Stomach (tissue), 9 donors: Measurements from ENCODE around the gene RDX. TPM values are rescaled to one million over a fixed set of nuclear protein-coding genes. Genes with fewer than 3 reads are reported as not detected.
"Not testable (repeated sequence)": the region's sequence is repeated elsewhere in the genome, so short reads cannot be mapped to it uniquely, and the experiment has no call there.

Experiments used
- DNase-seq, 2 donors: peaks; one replicate each; pipeline versions ENCODE4 v3.0.0 to v3.0.0-alpha.2; 2013 to 2019
- H3K27ac ChIP-seq, 5 donors: fragments of 200-600 bp in 4 of 5; sonication (generic) in 4 of 5; one replicate each; pipeline ENCODE4 v1.5.1; 2013 to 2019; ENCODE audit warnings: mild to moderate bottlenecking in 1 of 5, moderate library complexity in 1 of 5
- H3K27me3 ChIP-seq, 3 donors: fragments of 200-600 bp; sonication (generic); one replicate each; pipeline ENCODE4 v1.5.1; 2017 to 2019; ENCODE audit warnings: mixed run types in 1 of 3
- H3K36me3 ChIP-seq, 4 donors: fragments of 200-600 bp; sonication (generic); 1 replicate in 3 of 4; 2 replicates in 1 of 4; pipeline ENCODE4 v1.5.1; 2016 to 2019
- H3K4me1 ChIP-seq, 4 donors: fragments of 200-600 bp; sonication (generic); one replicate each; pipeline ENCODE4 v1.5.1; 2016 to 2019
- H3K4me3 ChIP-seq, 4 donors: fragments of 200-600 bp; sonication (generic) in 3 of 4; one replicate each; pipeline ENCODE4 v1.5.1; 2016 to 2019; ENCODE audit warnings: mild to moderate bottlenecking in 1 of 4
- H3K9me3 ChIP-seq, 4 donors: fragments of 200-600 bp; sonication (generic); one replicate each; pipeline ENCODE4 v1.5.1; 2016 to 2019
- EP300 ChIP-seq: sonication (generic); formaldehyde crosslinking; IDR thresholded peaks from one replicate; pipeline ENCODE4 v1.6.1; 2017; ENCODE audit warnings: antibody characterized with exemption
- POLR2A ChIP-seq, 4 donors: fragments of 450-650 bp; IDR thresholded peaks; one replicate each; pipeline ENCODE4 v1.6.1; 2016; ENCODE audit warnings: antibody characterized with exemption in 4 of 4, control low read depth in 2 of 4, mild to moderate bottlenecking in 1 of 4, moderate library complexity in 1 of 4
- POLR2AphosphoS5 ChIP-seq, 3 donors: sonication (generic); formaldehyde crosslinking; IDR thresholded peaks; one replicate each; pipeline ENCODE4 v1.6.1; 2016; ENCODE audit warnings: antibody characterized with exemption in 3 of 3
- WGBS, 5 donors: extraction: QIAGEN DNeasy Blood & Tissue Kit in 3 of 5; methylation state at CpG; one replicate each; pipeline versions ENCODE4 v1.1.5 to v1.1.7; 2013 to 2018; 5-methylcytosine and 5-hydroxymethylcytosine counted together
- intact Hi-C: fragments of 100-400 bp; cut with DNase I; formaldehyde crosslinking; loops from one replicate; pipeline ENCODE4 v1.15.1; 2023; ENCODE audit warnings: low total_unique reads
- polyA plus RNA-seq, 3 donors: library from polyadenylated mRNA; stranded (reverse); fragments of 200-250 nt; gene quantifications; one replicate each; pipeline ENCODE4 v1.2.3, GENCODE V29; 2013
- total RNA-seq, 5 donors: library from RNA; depleted of rRNA; stranded (reverse); fragments of >200 nt; gene quantifications; one replicate each; pipeline versions ENCODE4 v1.1.0 to v1.2.3, GENCODE V29; 2014 to 2016
- TF ChIP-seq, protein P1 (sequence below), 7 experiments: fragments of 450-650 bp in 4 of 7; fragments of 200-600 bp in 3 of 7; sonication (generic) in 3 of 7; IDR thresholded peaks; one replicate each; pipeline ENCODE4 v1.5.1; 2016 to 2019; ENCODE audit warnings: antibody characterized with exemption in 7 of 7, control low read depth in 2 of 7, mild to moderate bottlenecking in 1 of 7
- donor health status: healthy with polysubstance abuse.
- donor health status: Bipolar disorder and iron deficiency.
- donor health status: healthy.

Gene RDX
- total and polyA plus RNA-seq, 8 donors = 18.1 to 426 (median 55.4) TPM

DNA sequence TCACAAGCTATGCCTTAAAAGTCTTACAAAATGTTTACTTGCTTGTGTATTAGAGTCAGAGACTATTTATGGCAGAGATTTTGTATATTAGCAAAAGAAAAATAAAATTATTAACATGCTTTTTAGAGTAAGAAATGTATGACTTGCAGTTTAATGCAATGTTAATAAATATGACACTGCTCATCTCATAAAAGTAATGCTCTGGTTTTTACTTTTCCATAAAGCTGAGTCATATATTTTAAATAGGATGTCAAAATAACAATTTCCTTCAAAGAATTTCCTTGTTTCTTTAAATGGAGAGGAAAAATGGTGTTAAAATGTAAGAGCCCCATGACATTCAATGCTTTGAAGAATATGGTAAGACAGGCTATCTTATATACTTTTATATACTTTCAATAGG, 16.3 kb upstream of the RDX start:
- H3K27me3 ChIP-seq = no peaks in the 10 kb centered on the region
- intact Hi-C loops = no loop called here
- no peaks in the 10 kb centered on the region for H3K36me3 ChIP-seq

DNA sequence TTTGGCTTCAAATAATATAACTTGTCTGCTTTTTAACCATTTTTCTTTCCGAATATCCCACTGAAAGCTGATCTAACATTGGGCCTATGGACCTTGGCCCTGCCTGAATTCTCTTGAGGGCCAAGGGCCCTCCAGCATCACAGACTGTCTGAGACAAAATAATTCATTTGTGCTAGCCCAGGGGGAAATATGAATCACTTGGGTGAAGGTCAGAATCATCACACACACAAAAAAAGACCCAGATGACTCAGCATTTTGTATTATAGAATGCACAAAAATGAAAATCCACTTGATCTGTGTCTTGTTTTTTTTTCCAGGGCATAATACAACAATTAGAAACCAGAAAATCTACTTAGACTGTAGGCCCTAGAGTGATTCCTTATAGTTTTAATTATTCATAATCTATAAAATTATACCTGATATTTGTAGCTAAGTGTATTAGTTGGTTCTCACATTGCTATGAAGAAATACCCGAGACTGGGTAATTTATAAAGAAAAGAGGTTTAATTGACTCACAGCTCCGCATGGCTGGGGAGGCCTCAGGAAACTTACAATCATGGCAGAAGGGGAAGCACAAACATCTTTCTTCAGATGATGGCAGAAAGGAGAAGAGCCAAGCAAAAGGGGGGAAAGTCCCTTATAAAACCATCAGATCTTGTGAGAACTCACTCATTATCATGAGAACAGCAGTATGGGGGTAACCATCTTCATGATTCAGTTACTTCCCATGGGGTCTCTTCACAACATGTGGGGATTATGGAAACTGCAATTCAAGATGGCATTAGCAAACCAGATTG, 15.6 kb upstream of the RDX start:
- TF ChIP-seq, protein P1, sequence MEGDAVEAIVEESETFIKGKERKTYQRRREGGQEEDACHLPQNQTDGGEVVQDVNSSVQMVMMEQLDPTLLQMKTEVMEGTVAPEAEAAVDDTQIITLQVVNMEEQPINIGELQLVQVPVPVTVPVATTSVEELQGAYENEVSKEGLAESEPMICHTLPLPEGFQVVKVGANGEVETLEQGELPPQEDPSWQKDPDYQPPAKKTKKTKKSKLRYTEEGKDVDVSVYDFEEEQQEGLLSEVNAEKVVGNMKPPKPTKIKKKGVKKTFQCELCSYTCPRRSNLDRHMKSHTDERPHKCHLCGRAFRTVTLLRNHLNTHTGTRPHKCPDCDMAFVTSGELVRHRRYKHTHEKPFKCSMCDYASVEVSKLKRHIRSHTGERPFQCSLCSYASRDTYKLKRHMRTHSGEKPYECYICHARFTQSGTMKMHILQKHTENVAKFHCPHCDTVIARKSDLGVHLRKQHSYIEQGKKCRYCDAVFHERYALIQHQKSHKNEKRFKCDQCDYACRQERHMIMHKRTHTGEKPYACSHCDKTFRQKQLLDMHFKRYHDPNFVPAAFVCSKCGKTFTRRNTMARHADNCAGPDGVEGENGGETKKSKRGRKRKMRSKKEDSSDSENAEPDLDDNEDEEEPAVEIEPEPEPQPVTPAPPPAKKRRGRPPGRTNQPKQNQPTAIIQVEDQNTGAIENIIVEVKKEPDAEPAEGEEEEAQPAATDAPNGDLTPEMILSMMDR (IDR thresholded peaks at IDR 0.05) = no peak
- TF ChIP-seq POLR2A (IDR thresholded peaks at IDR 0.05) = no peak
- no peak for TF ChIP-seq POLR2AphosphoS5 (IDR thresholded peaks at IDR 0.05)
- no peak for TF ChIP-seq EP300
- no peak for DNase-seq
- H3K4me3 ChIP-seq = no peak overlapping the region
- H3K36me3 ChIP-seq = no peaks in the 10 kb centered on the region
- H3K9me3 ChIP-seq = no peaks in the 10 kb centered on the region
- no peak overlapping the region for H3K27ac ChIP-seq
- H3K4me1 ChIP-seq = peaks cover 0 to 18% (median 4%) of the 10 kb centered on the region in 4 donors
- intact Hi-C loops = no loop called here
- H3K27me3 ChIP-seq = no peaks in the 10 kb centered on the region
- WGBS, 5 donors = 65 to 81% (median 77%) methylated on average over 3 of the region's 3 CpGs

More for the DNA sequence above, 16.3 kb upstream of the RDX start:
- Histone ChIP-seq H3K27ac (no peak overlapping the region), H3K9me3 (no peaks in the 10 kb centered on the region), H3K4me3 (no peak overlapping the region), H3K4me1 (peaks cover 0 to 17% (median 4%) of the 10 kb centered on the region in 4 donors)
- TF ChIP-seq, protein P1 (IDR thresholded peaks at IDR 0.05) = no peak
- no peak for TF ChIP-seq EP300
- no peak for TF ChIP-seq POLR2AphosphoS5 (IDR thresholded peaks at IDR 0.05)
- TF ChIP-seq POLR2A (IDR thresholded peaks at IDR 0.05) = no peak
- DNase-seq = no peak

DNA sequence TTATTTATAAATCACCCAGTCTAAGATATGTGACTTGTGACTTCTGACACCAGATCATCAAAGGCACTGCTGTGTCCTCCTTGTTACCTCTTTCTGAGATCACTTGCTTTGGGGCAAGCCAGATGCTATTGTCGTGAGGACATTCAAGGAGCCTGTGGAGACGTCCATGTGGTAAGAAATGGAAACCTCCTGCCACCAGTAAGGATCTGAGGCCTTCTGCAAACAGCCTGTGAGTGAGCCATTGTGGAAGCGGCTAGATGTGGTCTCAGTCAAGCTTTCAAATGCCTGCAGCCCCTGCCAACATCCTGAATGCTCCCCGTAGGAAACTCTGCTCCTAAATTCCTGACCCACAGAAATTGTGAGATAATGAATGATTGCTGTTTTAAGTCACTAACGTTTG, 11.7 kb upstream of the RDX start:
- H3K4me3 ChIP-seq = no peak overlapping the region
- no peaks in the 10 kb centered on the region for H3K27me3 ChIP-seq
- DNase-seq = no peak
- no peak overlapping the region for H3K27ac ChIP-seq
- 73 to 80% (median 76%) methylated on average over 5 of the region's 5 CpGs for WGBS, 5 donors
- no peak for TF ChIP-seq POLR2A (IDR thresholded peaks at IDR 0.05)
- TF ChIP-seq, protein P1 (IDR thresholded peaks at IDR 0.05) = no peak
- no peak for TF ChIP-seq POLR2AphosphoS5 (IDR thresholded peaks at IDR 0.05)
- TF ChIP-seq EP300 = no peak
- intact Hi-C loops = no loop called here
- H3K9me3 ChIP-seq = no peaks in the 10 kb centered on the region
- H3K36me3 ChIP-seq = no peaks in the 10 kb centered on the region
- H3K4me1 ChIP-seq = peaks cover 0 to 39% (median 16%) of the 10 kb centered on the region in 4 donors

DNA sequence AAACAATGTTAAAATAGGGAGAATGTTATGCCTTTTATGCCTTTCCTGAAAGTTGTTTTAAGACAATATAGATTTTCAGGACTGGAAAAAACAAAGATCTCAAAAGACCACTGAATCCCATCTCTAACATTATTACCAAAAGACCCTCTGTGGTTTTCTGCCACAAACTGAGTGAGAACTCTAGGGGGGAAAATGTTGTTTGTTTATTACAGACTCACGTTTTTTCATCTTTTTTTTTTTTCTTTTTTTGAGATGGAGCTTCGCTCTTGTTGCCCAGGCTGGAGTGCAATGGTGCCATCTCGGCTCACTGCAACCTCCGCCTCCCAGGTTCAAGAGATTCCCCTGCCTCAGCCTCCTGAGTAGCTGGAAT, 9.6 kb upstream of the RDX start:
- WGBS, 5 donors = 60 to 75% (median 68%) methylated on average over 4 of the region's 4 CpGs
- H3K4me3 ChIP-seq, DNase-seq, H3K9me3 ChIP-seq, H3K27ac ChIP-seq, H3K36me3 ChIP-seq, H3K27me3 ChIP-seq, intact Hi-C loops: not testable (repeated sequence)
- peaks cover 0 to 30% (median 12%) of the 10 kb centered on the region in 4 donors for H3K4me1 ChIP-seq
